Right lobe of liver (tissue), 4 donors: Measurements from ENCODE around the gene SMAD4.

ENCODE experiments used
- POLR2A ChIP-seq: fragments of 450-650 bp; IDR thresholded peaks from one replicate; pipeline ENCODE4 v1.6.1; 2017; ENCODE audit warnings: antibody characterized with exemption, mild to moderate bottlenecking
- TF ChIP-seq, protein P1 (sequence below), 4 donors: fragments of 200-600 bp in 3 of 4; fragments of 450-650 bp in 1 of 4; IDR thresholded peaks; one replicate each; pipeline versions ENCODE4 v1.5.1 to v1.8.0; 2016 to 2022; ENCODE audit warnings: antibody characterized with exemption in 4 of 4, mild to moderate bottlenecking in 2 of 4
- donor health status: DM: no; HTN: no; CAD: no.
- donor health status: DM: no; HTN: no; CAD: no.
- donor health status: DM: no; HTN: yes; CAD: no.

DNA sequence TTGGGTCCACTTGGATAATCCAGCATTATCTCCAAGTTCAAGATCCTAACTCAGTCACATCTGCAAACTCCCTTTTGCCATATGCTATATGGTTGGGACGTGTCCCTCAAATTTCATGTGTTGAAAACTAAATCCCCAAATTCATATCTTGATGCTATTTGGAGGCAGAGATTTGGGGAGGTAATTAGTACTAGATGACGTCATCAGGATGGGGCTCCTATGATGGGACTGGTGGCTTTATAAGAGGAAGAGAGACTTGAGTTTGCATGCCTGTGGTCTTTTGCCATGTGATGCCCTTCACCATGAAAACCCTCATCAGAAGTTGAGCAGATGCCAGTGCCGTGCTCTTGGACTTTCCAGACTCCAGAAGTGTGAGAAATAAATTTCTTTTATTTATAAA, 16.8 kb upstream of the SMAD4 start:
- no peak for TF ChIP-seq POLR2A
- TF ChIP-seq, protein P1, sequence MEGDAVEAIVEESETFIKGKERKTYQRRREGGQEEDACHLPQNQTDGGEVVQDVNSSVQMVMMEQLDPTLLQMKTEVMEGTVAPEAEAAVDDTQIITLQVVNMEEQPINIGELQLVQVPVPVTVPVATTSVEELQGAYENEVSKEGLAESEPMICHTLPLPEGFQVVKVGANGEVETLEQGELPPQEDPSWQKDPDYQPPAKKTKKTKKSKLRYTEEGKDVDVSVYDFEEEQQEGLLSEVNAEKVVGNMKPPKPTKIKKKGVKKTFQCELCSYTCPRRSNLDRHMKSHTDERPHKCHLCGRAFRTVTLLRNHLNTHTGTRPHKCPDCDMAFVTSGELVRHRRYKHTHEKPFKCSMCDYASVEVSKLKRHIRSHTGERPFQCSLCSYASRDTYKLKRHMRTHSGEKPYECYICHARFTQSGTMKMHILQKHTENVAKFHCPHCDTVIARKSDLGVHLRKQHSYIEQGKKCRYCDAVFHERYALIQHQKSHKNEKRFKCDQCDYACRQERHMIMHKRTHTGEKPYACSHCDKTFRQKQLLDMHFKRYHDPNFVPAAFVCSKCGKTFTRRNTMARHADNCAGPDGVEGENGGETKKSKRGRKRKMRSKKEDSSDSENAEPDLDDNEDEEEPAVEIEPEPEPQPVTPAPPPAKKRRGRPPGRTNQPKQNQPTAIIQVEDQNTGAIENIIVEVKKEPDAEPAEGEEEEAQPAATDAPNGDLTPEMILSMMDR (IDR thresholded peaks at IDR 0.05), result no peak
